Effector CD8-positive, alpha-beta T cell (primary cell): ENCODE measurements around the gene HEXB.
A peak's percentile ranks its signal among the peaks of the same experiment; 100 is the strongest.
"Not testable (repeated sequence)": the region's sequence is repeated elsewhere in the genome, so short reads cannot be mapped to it uniquely, and the experiment has no call there.

Experiments used
- DNase-seq: peaks from one replicate; lab custom pipeline; 2025; lab: John Stamatoyannopoulos, UW

Gene HEXB

DNA sequence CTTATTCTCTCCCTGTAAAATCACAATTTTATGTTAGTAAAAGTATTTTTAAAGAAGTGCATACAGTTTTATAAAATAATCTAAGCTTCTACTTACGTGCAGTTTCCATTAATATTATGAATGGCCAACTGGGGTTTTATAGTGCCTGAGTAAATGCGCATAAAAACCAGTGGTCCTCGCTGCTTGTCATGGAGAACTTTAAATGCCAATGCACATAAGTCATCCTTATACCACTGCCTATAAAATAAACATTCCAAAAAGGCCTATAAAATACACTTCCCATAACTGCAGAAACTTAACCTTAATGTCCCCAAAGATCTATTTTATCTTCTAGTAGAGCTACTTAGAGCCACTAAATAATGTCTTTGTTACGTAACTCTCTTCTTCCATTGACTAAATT is 53.4 kb downstream of the HEXB start:
- no peak for DNase-seq

- DNase-seq = not testable (repeated sequence)
These were observed 63.7 kb downstream of the HEXB start for GRCh38 chr5:74748742-74749141.

- DNase-seq = no peak
These were observed 76.2 kb downstream of the HEXB start for GRCh38 chr5:74761241-74761640.

- DNase-seq = no peak
These were observed 77.6 kb downstream of the HEXB start for GRCh38 chr5:74762599-74762998.

- DNase-seq = no peak
These were observed 78.5 kb downstream of the HEXB start for GRCh38 chr5:74763504-74763903.

DNA sequence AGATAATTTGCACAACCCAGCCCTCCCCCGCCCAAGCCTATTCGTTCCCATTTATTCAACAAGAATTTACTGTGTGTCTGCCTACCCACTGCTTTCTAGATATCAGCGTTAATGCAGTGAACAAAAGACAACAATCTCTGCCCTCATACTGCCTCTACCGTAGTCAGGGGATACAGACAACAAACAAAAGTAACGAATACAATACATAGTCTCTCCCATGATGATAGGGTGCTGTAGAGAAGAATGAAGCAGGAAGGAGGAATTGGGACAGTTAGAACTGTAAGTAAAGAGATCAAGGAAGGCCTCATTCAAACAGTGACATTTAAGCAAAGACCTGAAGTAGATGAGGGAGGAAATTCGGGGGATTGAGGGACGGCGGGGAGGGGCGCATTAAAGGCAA is 80.2 kb downstream of the HEXB start:
- no peak for DNase-seq

DNA sequence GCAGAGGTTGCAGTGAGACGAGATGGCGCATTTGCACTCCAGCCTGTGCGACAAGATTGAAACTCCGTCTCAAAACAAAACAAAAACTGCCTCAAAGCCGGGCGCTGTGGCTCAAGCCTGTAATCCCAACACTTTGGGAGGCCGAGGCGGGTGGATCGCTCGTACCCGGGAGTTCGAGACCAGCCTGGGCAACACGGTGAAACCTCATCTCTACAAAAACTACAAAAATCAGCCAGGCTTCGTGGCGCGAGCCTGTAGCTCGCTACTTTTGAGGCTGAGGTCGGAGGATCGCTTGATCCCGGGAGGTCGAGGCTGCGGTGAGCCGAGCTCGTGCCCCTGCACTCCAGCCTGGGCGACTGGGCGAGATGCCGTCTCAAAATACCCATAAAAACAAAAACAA is 80.9 kb downstream of the HEXB start:
- DNase-seq = no peak

GRCh38 chr5:74766418-74766848 is 81.4 kb downstream of the HEXB start:
- DNase-seq = no peak

- peak; percentile 85 for DNase-seq
These were observed 82.0 kb downstream of the HEXB start, which contains the start of the genes GFM2 and NSA2 for GRCh38 chr5:74766849-74767578. TSS of gene GFM2 (minus strand) at chr5:74767117. CDS start at chr5:74763742, 3,375 bp downstream. TSS of gene NSA2 (plus strand) at chr5:74767249. CDS start at chr5:74767361, 112 bp downstream.

- DNase-seq = no peak
These were observed 82.5 kb downstream of the HEXB start for GRCh38 chr5:74767579-74767913.
